Hepatocyte (in vitro differentiated cells): ENCODE data around the gene CRNN. TPM values are rescaled to one million over a fixed set of nuclear protein-coding genes. Genes with fewer than 3 reads are reported as not detected.

Experiments
- DNase-seq: peaks from one replicate; pipeline ENCODE4 v3.0.0-alpha.2; 2016; ENCODE audit warnings: low spot score
- H2AFZ ChIP-seq: fragments of 200-600 bp; sonication (generic); 2 replicates; pipeline ENCODE4 v1.6.0; 2016; ENCODE audit warnings: antibody characterized with exemption, mild to moderate bottlenecking
- H3K27ac ChIP-seq: fragments of 200-600 bp; sonication (generic); 2 replicates; pipeline ENCODE4 v1.5.1; 2016; ENCODE audit warnings: mild to moderate bottlenecking
- H3K27me3 ChIP-seq: fragments of 200-600 bp; sonication (generic); 2 replicates; pipeline ENCODE4 v1.6.1; 2016
- H3K36me3 ChIP-seq: fragments of 200-600 bp; sonication (generic); replicated peaks from 2 replicates; pipeline ENCODE4 v1.5.1; 2016; ENCODE audit warnings: low read depth; ENCODE audit not compliant: insufficient read depth
- H3K4me1 ChIP-seq: fragments of 200-600 bp; sonication (generic); 2 replicates; pipeline ENCODE4 v1.5.1; 2016; ENCODE audit warnings: mild to moderate bottlenecking, moderate library complexity; ENCODE audit not compliant: insufficient read depth
- H3K4me2 ChIP-seq: fragments of 200-600 bp; sonication (generic); 2 replicates; pipeline ENCODE4 v1.6.0; 2016
- H3K4me3 ChIP-seq: fragments of 200-600 bp; sonication (generic); 2 replicates; pipeline ENCODE4 v1.5.1; 2016; ENCODE audit warnings: mild to moderate bottlenecking
- H3K79me2 ChIP-seq: fragments of 200-600 bp; sonication (generic); 2 replicates; pipeline ENCODE4 v1.6.0; 2017; ENCODE audit warnings: mild to moderate bottlenecking
- H3K9me2 ChIP-seq: fragments of 200-600 bp; sonication (generic); replicated peaks from 2 replicates; pipeline ENCODE4 v1.6.0; 2017; ENCODE audit warnings: mild to moderate bottlenecking; ENCODE audit not compliant: insufficient read depth
- H3K9me3 ChIP-seq: fragments of 200-600 bp; sonication (generic); 2 replicates; pipeline ENCODE4 v1.5.1; 2016; ENCODE audit warnings: low read depth, mild to moderate bottlenecking
- H4K20me1 ChIP-seq: fragments of 200-600 bp; sonication (generic); 2 replicates; pipeline ENCODE4 v1.6.0; 2016; ENCODE audit warnings: mild to moderate bottlenecking; ENCODE audit not compliant: insufficient read depth, poor library complexity, severe bottlenecking
- CTCF ChIP-seq: fragments of 200-600 bp; sonication (generic); IDR thresholded peaks from 2 replicates; pipeline ENCODE4 v1.5.1; 2016; ENCODE audit warnings: antibody characterized with exemption, mild to moderate bottlenecking; ENCODE audit not compliant: poor library complexity
- EZH2 ChIP-seq: fragments of 200-600 bp; sonication (generic); IDR thresholded peaks from 2 replicates; pipeline ENCODE4 v1.6.1; 2016; ENCODE audit warnings: antibody characterized with exemption, mild to moderate bottlenecking, borderline replicate concordance
- EZH2phosphoT487 ChIP-seq: fragments of 200-600 bp; sonication (generic); IDR thresholded peaks from one replicate; pipeline ENCODE4 v1.6.1; 2018; ENCODE audit warnings: antibody characterized with exemption, mild to moderate bottlenecking, low read depth, moderate library complexity; ENCODE audit not compliant: unreplicated experiment, severe bottlenecking
- WGBS: methylation state at CpG from one replicate; pipeline ENCODE4 v1.1.6; 2016; ENCODE audit warnings: low lambda C conversion rate; ENCODE audit errors: missing lambda C conversion rate; 5-methylcytosine and 5-hydroxymethylcytosine counted together
- polyA plus RNA-seq: library from polyadenylated mRNA; unstranded; fragments of >200 nt; fragmentation: Nextera tagmentation; extraction: Ambion mirVana; gene quantifications from 2 replicates; pipeline ENCODE4 v1.2.1, GENCODE V29; 2016
- total RNA-seq: library from RNA; depleted of rRNA; stranded (reverse); fragments of >200 nt; gene quantifications from 2 replicates; pipeline ENCODE4 v1.2.3, GENCODE V29; 2014

CRNN gene
- total and polyA plus RNA-seq, 2 experiments from 2014 or later: not detected

GRCh38 chr1:152457071-152457470 is 43.0 kb upstream of the CRNN start:
- H3K79me2 ChIP-seq: no peaks in the 10 kb centered on the region
- no peak overlapping the region for H3K27ac ChIP-seq
- no peaks in the 10 kb centered on the region for H3K9me2 ChIP-seq
- no peaks in the 10 kb centered on the region for H3K4me1 ChIP-seq
- DNase-seq: no peak
- H3K4me2 ChIP-seq: no peak overlapping the region
- H4K20me1 ChIP-seq: no peaks in the 10 kb centered on the region
- H3K9me3 ChIP-seq: no peaks in the 10 kb centered on the region
- no peak overlapping the region for H2AFZ ChIP-seq
- TF ChIP-seq CTCF: no peak
- TF ChIP-seq EZH2phosphoT487: no peak
- no peak for TF ChIP-seq EZH2
- H3K27me3 ChIP-seq: no peaks in the 10 kb centered on the region
- 75% methylated on average over 1 of the region's 1 CpG for WGBS
- H3K36me3 ChIP-seq: no peaks in the 10 kb centered on the region
- H3K4me3 ChIP-seq: no peak overlapping the region

GRCh38 chr1:152451254-152451653 is 37.2 kb upstream of the CRNN start:
- TF ChIP-seq EZH2 (no peak), CTCF (no peak), EZH2phosphoT487 (no peak)
- H3K4me3 ChIP-seq: no peak overlapping the region
- DNase-seq: no peak
- no peaks in the 10 kb centered on the region for H3K36me3 ChIP-seq
- H3K9me2 ChIP-seq: no peaks in the 10 kb centered on the region
- no peaks in the 10 kb centered on the region for H4K20me1 ChIP-seq
- H3K27ac ChIP-seq: no peak overlapping the region
- H2AFZ ChIP-seq: no peak overlapping the region
- H3K79me2 ChIP-seq: no peaks in the 10 kb centered on the region
- no peaks in the 10 kb centered on the region for H3K4me1 ChIP-seq
- no peaks in the 10 kb centered on the region for H3K9me3 ChIP-seq
- H3K27me3 ChIP-seq: no peaks in the 10 kb centered on the region
- no peak overlapping the region for H3K4me2 ChIP-seq
- WGBS: 57% methylated on average over 6 of the region's 6 CpGs

GRCh38 chr1:152449661-152450060 is 35.6 kb upstream of the CRNN start:
- Histone ChIP-seq H2AFZ (no peak overlapping the region), H3K9me3 (no peaks in the 10 kb centered on the region), H4K20me1 (no peaks in the 10 kb centered on the region), H3K9me2 (no peaks in the 10 kb centered on the region), H3K4me1 (no peaks in the 10 kb centered on the region), H3K4me3 (no peak overlapping the region), H3K27ac (no peak overlapping the region), H3K27me3 (no peaks in the 10 kb centered on the region), H3K36me3 (no peaks in the 10 kb centered on the region), H3K4me2 (no peak overlapping the region), H3K79me2 (no peaks in the 10 kb centered on the region)
- no peak for DNase-seq
- 82% methylated on average over 2 of the region's 2 CpGs for WGBS
- no peak for TF ChIP-seq EZH2phosphoT487
- no peak for TF ChIP-seq EZH2
- TF ChIP-seq CTCF: no peak

GRCh38 chr1:152448496-152448895 is 34.4 kb upstream of the CRNN start:
- H3K4me1 ChIP-seq: no peaks in the 10 kb centered on the region
- no peak overlapping the region for H3K27ac ChIP-seq
- WGBS: 76% methylated on average over 5 of the region's 5 CpGs
- no peak overlapping the region for H3K4me3 ChIP-seq
- TF ChIP-seq EZH2phosphoT487: no peak
- TF ChIP-seq EZH2: no peak
- TF ChIP-seq CTCF: no peak
- H3K36me3 ChIP-seq: no peaks in the 10 kb centered on the region
- no peaks in the 10 kb centered on the region for H3K27me3 ChIP-seq
- DNase-seq: no peak
- no peak overlapping the region for H2AFZ ChIP-seq
- no peaks in the 10 kb centered on the region for H3K9me2 ChIP-seq
- H4K20me1 ChIP-seq: no peaks in the 10 kb centered on the region
- H3K4me2 ChIP-seq: no peak overlapping the region
- H3K79me2 ChIP-seq: no peaks in the 10 kb centered on the region
- H3K9me3 ChIP-seq: no peaks in the 10 kb centered on the region
